NOMO-1 (cell line): Measurements from ENCODE around the gene RNF123.
A peak's percentile ranks its signal among the peaks of the same experiment; 100 is the strongest.

Source experiments
- DNase-seq, 2 experiments: peaks; one replicate each; lab custom pipeline; 2025; ENCODE audit not compliant: unreplicated experiment in 2 of 2; lab: John Stamatoyannopoulos, UW

The RNF123 gene

GRCh38 chr3:49717211-49717958 lies 28.0 kb downstream of the RNF123 start:
- DNase-seq = no peak

DNA sequence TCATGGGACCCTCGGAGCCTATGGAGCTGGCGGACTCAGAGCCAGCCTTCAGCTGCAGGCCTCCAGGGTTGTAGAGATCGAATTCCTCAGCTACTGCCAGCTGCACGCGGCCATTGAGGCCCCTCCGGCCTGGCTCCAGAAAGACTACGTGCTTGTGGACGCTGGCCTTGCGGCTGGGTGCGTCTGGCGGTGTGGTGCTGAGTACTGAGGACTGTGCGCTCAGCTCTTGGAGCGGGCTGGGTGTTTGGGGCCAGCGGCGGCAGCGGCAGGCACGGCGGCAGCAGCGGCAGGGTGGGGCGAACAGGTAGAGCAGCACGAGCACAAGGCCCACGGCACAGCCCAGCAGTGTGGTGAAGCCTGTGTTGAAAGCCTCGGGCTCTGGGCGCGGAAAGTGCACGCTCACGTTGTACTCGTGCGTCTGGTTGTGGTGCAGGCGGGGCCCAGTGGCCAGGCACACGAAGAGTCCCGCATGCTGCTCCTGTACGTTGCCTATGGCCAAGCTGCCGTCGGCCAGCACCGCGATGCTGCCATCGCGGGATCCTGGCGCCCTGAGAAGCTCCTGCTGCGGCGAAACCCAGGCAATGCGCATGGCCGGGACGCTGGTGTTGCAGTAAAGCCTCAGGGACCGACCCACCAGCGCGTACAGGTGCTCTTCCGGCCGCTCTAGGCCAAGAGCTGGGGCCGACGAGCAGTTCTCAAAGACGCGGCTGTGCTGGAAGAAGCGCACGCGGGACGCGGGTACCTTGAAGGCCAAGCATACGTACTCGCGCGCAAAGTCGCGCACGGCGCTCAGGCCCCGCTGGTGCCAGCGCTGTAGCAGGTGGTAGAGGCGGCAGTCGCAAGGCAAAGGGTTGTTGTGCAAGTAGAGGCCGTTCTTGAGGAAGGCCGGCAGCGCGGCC lies 28.9 kb downstream of the RNF123 start:
- no peak for DNase-seq

DNA sequence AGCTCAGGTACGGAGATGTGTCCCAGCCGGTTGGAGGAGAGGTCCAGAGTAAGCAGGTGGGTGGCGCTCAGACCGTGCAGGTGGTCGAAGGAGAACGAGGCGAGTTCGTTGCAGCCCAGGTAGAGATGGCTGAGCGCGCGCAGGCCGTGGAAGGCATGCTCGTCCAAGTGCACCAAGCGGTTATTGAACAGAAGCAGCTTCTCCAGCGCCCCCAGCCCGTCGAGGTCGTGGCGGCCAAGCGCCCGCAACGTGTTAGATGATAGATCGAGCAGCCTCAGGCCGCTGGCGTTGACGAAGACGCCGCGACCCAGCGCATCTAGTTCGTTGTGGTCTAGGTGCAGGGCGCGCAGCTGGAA lies 29.5 kb downstream of the RNF123 start:
- no peak for DNase-seq

DNA sequence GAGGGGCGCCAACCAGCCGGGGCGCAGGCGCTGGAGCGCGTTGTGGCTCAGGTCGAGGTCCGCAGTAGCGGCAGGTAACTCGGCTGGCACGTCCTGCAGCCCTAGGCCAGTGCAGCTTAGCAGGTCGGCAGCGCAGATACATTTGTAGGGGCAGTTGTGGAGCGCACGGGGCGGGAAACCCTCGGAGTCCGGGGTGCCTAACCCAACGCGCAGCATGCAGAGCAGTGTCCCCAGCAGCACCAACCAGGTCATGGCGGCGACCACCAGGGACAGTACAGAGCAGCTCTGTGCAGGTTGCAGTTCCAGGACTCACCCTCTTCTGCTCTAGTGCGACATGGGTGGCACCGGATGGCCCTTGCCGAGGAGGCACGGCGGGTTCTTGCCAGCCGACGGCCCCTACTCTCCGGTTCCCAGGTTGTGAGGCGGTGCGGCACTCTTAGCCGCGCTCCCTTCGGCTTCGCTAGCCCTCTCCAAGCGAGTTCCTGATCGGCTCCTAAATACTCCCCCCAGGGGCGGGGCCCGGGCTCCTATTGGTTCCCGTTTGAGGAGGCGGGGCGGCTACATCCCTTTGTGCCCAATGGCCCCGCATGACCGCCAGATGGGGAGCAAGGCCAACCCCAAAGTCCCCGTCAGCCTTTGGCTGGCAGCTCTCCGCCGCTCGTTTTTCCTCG lies 30.0 kb downstream of the RNF123 start, which contains the start of gene AMIGO3:
Gene AMIGO3, minus strand, starts transcription at position 471 of the 671 bp plus-strand sequence. Its CDS starts 219 bp downstream, at position 252.
- DNase-seq = peak; percentile 74 to 75

GRCh38 chr3:49720855-49721595 lies 31.7 kb downstream of the RNF123 start:
- no peak for DNase-seq

GRCh38 chr3:49721596-49721895 lies 32.2 kb downstream of the RNF123 start:
- no peak for DNase-seq

DNA sequence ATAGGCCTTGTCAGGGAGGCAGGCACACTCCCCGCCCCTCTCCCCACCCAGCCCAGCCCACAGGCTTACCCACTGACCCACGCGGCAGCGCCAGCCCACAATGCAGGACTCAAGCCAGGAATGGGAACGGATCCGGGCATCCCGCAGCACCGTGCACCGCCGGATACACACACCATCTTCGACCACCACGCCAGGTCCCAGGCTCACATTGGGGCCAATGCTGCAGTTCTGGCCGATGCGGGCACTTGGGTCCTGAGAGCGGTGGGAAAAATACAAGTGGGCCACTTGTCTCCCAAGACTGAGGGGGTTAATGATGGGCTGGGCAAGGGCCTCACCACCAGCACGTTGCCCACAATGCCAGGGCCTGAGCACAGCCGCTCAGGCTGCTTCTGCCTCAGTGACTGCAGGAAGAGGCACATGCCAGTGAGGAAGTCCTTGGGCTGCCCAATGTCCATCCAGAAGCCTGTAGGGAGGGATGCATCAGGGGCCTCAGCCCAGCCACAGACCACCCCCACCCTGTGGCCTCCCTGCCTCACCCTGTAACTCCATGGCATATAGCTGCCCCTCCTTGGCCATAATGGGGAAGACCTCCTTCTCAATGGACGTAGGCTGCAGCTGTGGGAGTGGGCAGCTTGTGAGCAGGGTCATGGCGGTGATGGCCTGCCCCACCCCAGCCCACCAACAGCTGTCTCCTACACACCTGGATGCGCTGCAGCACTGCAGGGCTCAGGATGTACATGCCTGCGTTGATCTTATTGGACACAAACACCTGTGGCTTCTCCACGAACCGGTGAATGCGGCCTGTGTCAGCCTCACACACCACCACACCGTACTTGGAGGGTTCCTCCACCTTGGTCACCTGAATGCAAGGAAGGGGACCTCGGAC lies 32.8 kb downstream of the RNF123 start:
- no peak for DNase-seq

GRCh38 chr3:49722896-49723295 lies 33.5 kb downstream of the RNF123 start:
- no peak for DNase-seq

GRCh38 chr3:49723296-49723627 lies 33.9 kb downstream of the RNF123 start:
- peak; percentile 10 to 25 for DNase-seq

DNA sequence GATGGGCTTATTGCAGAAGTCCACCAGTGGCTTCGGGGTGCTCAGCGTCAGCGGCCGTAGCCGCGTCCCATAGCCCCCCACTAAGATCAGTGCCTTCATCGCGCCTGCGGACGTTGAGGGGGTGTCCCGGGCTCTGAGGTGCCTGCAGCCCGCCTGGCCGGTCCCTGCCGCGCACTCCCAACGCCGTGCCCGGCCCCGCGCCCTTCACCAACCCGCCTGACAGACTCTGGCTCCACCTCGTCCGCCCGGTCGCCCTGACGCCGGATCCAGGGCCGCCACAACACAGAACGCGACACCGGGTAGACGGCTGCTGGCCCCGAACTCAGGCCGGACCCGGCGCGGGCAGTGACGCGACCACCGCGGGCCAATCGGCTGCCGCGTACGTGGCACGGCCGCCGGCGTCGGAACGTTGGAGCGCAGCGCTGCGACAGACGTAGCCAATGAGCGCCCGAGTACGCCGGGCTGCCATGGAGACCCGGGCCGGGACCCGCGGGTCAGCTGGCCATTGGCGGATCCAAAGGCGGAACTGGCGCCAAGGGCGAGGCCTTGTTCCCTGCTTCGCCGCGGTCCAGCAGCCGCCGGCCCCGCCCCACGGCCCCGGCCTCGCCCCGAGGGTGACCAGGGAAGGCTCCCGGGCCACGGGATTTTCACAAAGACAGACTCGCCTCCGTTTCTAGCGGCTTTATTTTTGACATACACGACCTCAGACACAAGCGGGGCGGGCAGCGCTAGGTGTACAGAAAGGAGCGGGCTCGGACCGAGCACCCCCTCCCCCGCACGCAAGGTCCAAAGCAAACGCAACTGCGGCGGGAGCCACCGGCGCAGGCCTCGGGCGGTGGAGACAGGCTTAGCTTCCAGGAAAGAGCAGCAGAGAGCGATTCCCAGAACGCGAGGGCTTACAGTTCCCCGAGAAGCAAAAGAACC lies 34.5 kb downstream of the RNF123 start, which contains the start of gene GMPPB:
Gene GMPPB, minus strand, starts transcription at position 324 of the 924 bp plus-strand sequence. Its CDS starts 225 bp downstream, at position 99.
- peak; percentile 97 for DNase-seq

- DNase-seq = no peak
Observed at GRCh38 chr3:49724586-49724985, 35.2 kb downstream of the RNF123 start.

- DNase-seq = no peak
Observed at GRCh38 chr3:49725906-49726681, 36.7 kb downstream of the RNF123 start.

GRCh38 chr3:49727154-49727923 lies 38.0 kb downstream of the RNF123 start:
- DNase-seq = no peak

- no peak for DNase-seq
Observed at GRCh38 chr3:49727924-49728361, 38.6 kb downstream of the RNF123 start.

GRCh38 chr3:49729966-49730609 lies 40.7 kb downstream of the RNF123 start:
- no peak for DNase-seq

DNA sequence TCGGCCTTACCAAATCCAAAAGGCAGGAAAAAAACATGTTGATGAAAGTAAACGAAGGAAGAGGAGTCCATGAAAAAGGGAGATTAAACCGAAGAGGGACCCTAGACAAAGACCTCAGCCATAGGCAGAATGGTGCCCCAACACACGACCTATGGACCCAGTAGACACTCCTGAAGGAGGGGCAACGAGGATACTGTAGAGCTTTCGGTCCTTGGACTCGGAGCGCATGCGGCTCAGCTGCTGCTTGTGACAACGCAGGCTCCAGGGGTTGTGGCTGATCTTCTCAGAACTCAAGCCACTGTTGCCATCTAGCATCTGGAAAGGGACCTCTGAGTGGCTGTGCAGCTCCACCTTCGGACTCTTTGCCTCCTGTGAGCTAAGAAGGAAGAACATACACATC lies 43.2 kb downstream of the RNF123 start:
- DNase-seq = no peak

GRCh38 chr3:49733551-49733950 lies 44.2 kb downstream of the RNF123 start:
- DNase-seq = no peak
